GM23248 (cell line): ENCODE data around the gene FBLN2. TPM values are rescaled to one million over a fixed set of nuclear protein-coding genes. Genes with fewer than 3 reads are reported as not detected.
A peak's percentile ranks its signal among the peaks of the same experiment; 100 is the strongest.

ENCODE experiments used
- DNase-seq: peaks from one replicate; pipeline ENCODE4 v3.0.0-alpha.2; 2015
- H2AFZ ChIP-seq: fragments of 200-600 bp; sonication (generic); 2 replicates; pipeline ENCODE4 v1.6.1; 2016; ENCODE audit warnings: antibody characterized with exemption
- H3F3A ChIP-seq: fragments of 200-600 bp; sonication (generic); 2 replicates; pipeline ENCODE4 v1.6.1; 2016; ENCODE audit warnings: mild to moderate bottlenecking, antibody characterized with exemption, mixed run types; ENCODE audit not compliant: insufficient read depth
- H3K27ac ChIP-seq: fragments of 200-600 bp; sonication (generic); 2 replicates; pipeline ENCODE4 v1.5.1; 2016; ENCODE audit warnings: mild to moderate bottlenecking
- H3K27me3 ChIP-seq: fragments of 200-600 bp; sonication (generic); replicated peaks from 2 replicates; pipeline ENCODE4 v1.6.1; 2016; ENCODE audit warnings: mild to moderate bottlenecking; ENCODE audit not compliant: insufficient read depth
- H3K36me3 ChIP-seq: fragments of 200-600 bp; sonication (generic); 2 replicates; pipeline ENCODE4 v1.6.1; 2016; ENCODE audit warnings: low read depth, mild to moderate bottlenecking
- H3K4me1 ChIP-seq: fragments of 200-600 bp; sonication (generic); 2 replicates; pipeline ENCODE4 v1.6.1; 2016; ENCODE audit warnings: mild to moderate bottlenecking; ENCODE audit not compliant: insufficient read depth
- H3K4me2 ChIP-seq: fragments of 200-600 bp; sonication (generic); one replicate; pipeline ENCODE4 v1.6.1; 2016; ENCODE audit warnings: mild to moderate bottlenecking; ENCODE audit not compliant: unreplicated experiment
- H3K4me3 ChIP-seq: fragments of 200-600 bp; sonication (generic); 2 replicates; pipeline ENCODE4 v1.5.1; 2016; ENCODE audit warnings: mild to moderate bottlenecking
- H3K79me2 ChIP-seq: fragments of 200-600 bp; sonication (generic); 2 replicates; pipeline ENCODE4 v1.6.1; 2016; ENCODE audit warnings: mild to moderate bottlenecking; ENCODE audit not compliant: insufficient read depth
- H3K9ac ChIP-seq: fragments of 200-600 bp; sonication (generic); 2 replicates; pipeline ENCODE4 v1.6.1; 2016; ENCODE audit warnings: mild to moderate bottlenecking
- H3K9me2 ChIP-seq: fragments of 200-600 bp; sonication (generic); 2 replicates; pipeline ENCODE4 v1.6.1; 2016; ENCODE audit warnings: mixed run types, mild to moderate bottlenecking, moderate library complexity; ENCODE audit not compliant: insufficient read depth
- H3K9me3 ChIP-seq: fragments of 200-600 bp; sonication (generic); one replicate; pipeline ENCODE4 v1.6.1; 2017; ENCODE audit warnings: low read depth
- H4K20me1 ChIP-seq: fragments of 200-600 bp; sonication (generic); 2 replicates; pipeline ENCODE4 v1.6.0; 2016; ENCODE audit not compliant: insufficient read depth
- EZH2 ChIP-seq: fragments of 200-600 bp; sonication (generic); IDR thresholded peaks from 2 replicates; pipeline ENCODE4 v1.6.1; 2018; ENCODE audit warnings: antibody characterized with exemption, mild to moderate bottlenecking; ENCODE audit not compliant: insufficient read depth, poor library complexity, severe bottlenecking
- EZH2phosphoT487 ChIP-seq: fragments of 200-600 bp; sonication (generic); IDR thresholded peaks from 2 replicates; pipeline ENCODE4 v1.6.1; 2018; ENCODE audit warnings: antibody characterized with exemption, moderate library complexity, mild to moderate bottlenecking, low read depth; ENCODE audit not compliant: insufficient read depth
- WGBS, 2 experiments: methylation state at CpG; one replicate each; pipeline ENCODE4 v1.1.6; 2015 to 2017; ENCODE audit warnings: low lambda C conversion rate in 2 of 2, low coverage in 1 of 2; ENCODE audit errors: missing lambda C conversion rate in 2 of 2; 5-methylcytosine and 5-hydroxymethylcytosine counted together
- in situ Hi-C: fragments of 300-500 bp; cut with MboI; formaldehyde crosslinking; loops from 2 replicates; pipeline ENCODE4 v1.15.0; 2020
- polyA plus RNA-seq: library from polyadenylated mRNA; unstranded; fragments of >200 nt; fragmentation: Nextera tagmentation; extraction: Ambion mirVana; gene quantifications from 2 replicates; pipeline ENCODE4 v1.2.1, GENCODE V29; 2016
- total RNA-seq: library from RNA; depleted of rRNA; stranded (reverse); fragments of >200 nt; shearing (Covaris generic); gene quantifications from 2 replicates; pipeline ENCODE4 v1.2.3, GENCODE V29; 2014

The FBLN2 gene
- total and polyA plus RNA-seq, 2 experiments from 2014 or later, result 447 to 636 TPM

GRCh38 chr3:13648060-13649001, 99.4 kb downstream of the FBLN2 start:
- Histone ChIP-seq H4K20me1 (no peaks in the 10 kb centered on the region), H3K4me1 (peaks cover 20% of the 10 kb centered on the region), H3K9ac (peak overlapping the region; percentile 69), H3F3A (peaks cover 11% of the 10 kb centered on the region; the same call in 1 of the 2 replicates), H3K36me3 (no peaks in the 10 kb centered on the region), H3K9me2 (no peaks in the 10 kb centered on the region), H3K9me3 (no peaks in the 10 kb centered on the region), H3K27me3 (no peaks in the 10 kb centered on the region), H3K27ac (peak overlapping the region; percentile 62), H2AFZ (peak overlapping the region; percentile 37; the same call in 1 of the 2 replicates), H3K79me2 (no peaks in the 10 kb centered on the region), H3K4me2 (peak overlapping the region; percentile 89), H3K4me3 (peak overlapping the region; percentile 61)
- in situ Hi-C loops, result loop anchor here (5.0 kb wide), 2 partner anchors 151 to 566 kb away; no protein-coding TSS in a partner anchor
- TF ChIP-seq EZH2, result no peak
- no peak for TF ChIP-seq EZH2phosphoT487
- 7 to 10% methylated on average over 20 of the region's 20 CpGs for WGBS, 2 experiments
- peak; percentile 89 for DNase-seq

GRCh38 chr3:13650210-13651056, 101.5 kb downstream of the FBLN2 start:
- peak overlapping the region; percentile 48; the same call in 1 of the 2 replicates for H2AFZ ChIP-seq
- H3K4me1 ChIP-seq, result peaks cover 9% of the 10 kb centered on the region
- in situ Hi-C loops, result no loop called here

DNA sequence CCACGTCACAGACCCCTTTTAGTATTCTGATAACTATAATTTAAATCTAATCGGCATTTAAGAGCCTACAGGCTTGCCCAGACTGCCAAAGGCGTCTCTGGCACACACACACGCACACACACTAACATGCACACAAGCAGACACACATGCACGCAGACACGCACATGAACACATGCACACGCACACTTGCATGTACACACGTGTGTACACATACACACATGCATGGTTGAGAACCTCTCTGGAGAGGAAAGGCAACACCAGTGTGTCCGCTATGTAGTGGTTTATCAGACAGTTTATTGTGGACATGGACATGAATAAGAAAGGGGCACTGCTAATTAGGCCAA, 102.1 kb downstream of the FBLN2 start:
- Histone ChIP-seq H2AFZ (no peak overlapping the region), H3F3A (no peaks in the 10 kb centered on the region), H3K9me2 (no peaks in the 10 kb centered on the region), H3K27me3 (no peaks in the 10 kb centered on the region), H3K4me2 (no peak overlapping the region), H3K36me3 (no peaks in the 10 kb centered on the region), H3K79me2 (no peaks in the 10 kb centered on the region), H3K4me1 (peaks cover 9% of the 10 kb centered on the region), H3K4me3 (no peak overlapping the region), H3K9me3 (no peaks in the 10 kb centered on the region), H4K20me1 (no peaks in the 10 kb centered on the region), H3K27ac (no peak overlapping the region), H3K9ac (peak overlapping the region; percentile 48; the same call in 1 of the 2 replicates)
- no peak for TF ChIP-seq EZH2phosphoT487
- TF ChIP-seq EZH2, result no peak
- no peak for DNase-seq
- WGBS, 2 experiments, result 67 to 68% methylated on average over 9 of the region's 9 CpGs
- in situ Hi-C loops, result no loop called here

More at GRCh38 chr3:13650210-13651056, 101.5 kb downstream of the FBLN2 start:
- WGBS, 2 experiments, result 16 to 18% methylated on average over 38 to 48 of the region's 48 CpGs
- H3K27me3 ChIP-seq, result no peaks in the 10 kb centered on the region
- no peaks in the 10 kb centered on the region for H3F3A ChIP-seq
- TF ChIP-seq EZH2phosphoT487 (no peak), EZH2 (no peak)
- H3K27ac ChIP-seq, result no peak overlapping the region
- H3K9me3 ChIP-seq, result no peaks in the 10 kb centered on the region
- no peaks in the 10 kb centered on the region for H3K36me3 ChIP-seq
- H3K4me3 ChIP-seq, result no peak overlapping the region
- peak; percentile 76 for DNase-seq
- H4K20me1 ChIP-seq, result no peaks in the 10 kb centered on the region
- no peaks in the 10 kb centered on the region for H3K79me2 ChIP-seq
- H3K9ac ChIP-seq, result peak overlapping the region; percentile 48; the same call in 1 of the 2 replicates
- H3K9me2 ChIP-seq, result no peaks in the 10 kb centered on the region
- peak overlapping the region; percentile 54 for H3K4me2 ChIP-seq

GRCh38 chr3:13651775-13652428, 103.0 kb downstream of the FBLN2 start:
- H3K27me3 ChIP-seq, result no peaks in the 10 kb centered on the region
- no peaks in the 10 kb centered on the region for H3F3A ChIP-seq
- H3K9me3 ChIP-seq, result no peaks in the 10 kb centered on the region
- TF ChIP-seq EZH2 (no peak), EZH2phosphoT487 (no peak)
- no peak for DNase-seq
- H3K4me3 ChIP-seq, result no peak overlapping the region
- H3K79me2 ChIP-seq, result no peaks in the 10 kb centered on the region
- H3K4me2 ChIP-seq, result no peak overlapping the region
- H4K20me1 ChIP-seq, result no peaks in the 10 kb centered on the region
- no peak overlapping the region for H3K27ac ChIP-seq
- no peaks in the 10 kb centered on the region for H3K36me3 ChIP-seq
- H3K9ac ChIP-seq, result no peak overlapping the region
- 84 to 85% methylated on average over 11 to 12 of the region's 12 CpGs for WGBS, 2 experiments
- in situ Hi-C loops, result no loop called here
- H2AFZ ChIP-seq, result no peak overlapping the region
- H3K9me2 ChIP-seq, result no peaks in the 10 kb centered on the region
- H3K4me1 ChIP-seq, result peaks cover 9% of the 10 kb centered on the region
